ENCODE measurements around the gene BOD1L1. TPM values are rescaled to one million over a fixed set of nuclear protein-coding genes. Genes with fewer than 3 reads are reported as not detected.
A peak's percentile ranks its signal among the peaks of the same experiment; 100 is the strongest.

Gene BOD1L1
- total and polyA plus RNA-seq, 2 donors (not counting 1 experiment from before 2014, with no cell fraction given) = 20.2 to 109 TPM

GRCh38 chr4:13530823-13531624 is 96.5 kb downstream of the BOD1L1 start:
- intact Hi-C loops (cut with micrococcal nuclease) = no loop called here
- 5% methylated on average over 25 of the region's 35 CpGs for WGBS (ENCODE audit: insufficient coverage)
- ChIA-PET POLR2A (no interaction called here), CTCF (interaction anchor here (2.3 kb wide), 1 partner anchor 13 kb away, joined by 8 read pairs; the partner anchor contains the start of gene NKX3-2)
- Histone ChIP-seq H3K27me3 (replicated peaks in 1 of 4; ENCODE audit: control extremely low read depth in 1 of 4, control insufficient read depth in 3 of 4, insufficient read depth in 4 of 4, low read length in 3 of 4) (peaks cover 0 to 98% (median 91%) of the 10 kb centered on the region in 4 experiments), H3K9ac (ENCODE audit: low read length) (no peak overlapping the region), H4K20me1 (ENCODE audit: control insufficient read depth, insufficient read depth, low read length, poor library complexity, severe bottlenecking) (no peaks in the 10 kb centered on the region), H3K4me1 (ENCODE audit: control insufficient read depth in 2 of 2, insufficient read depth in 2 of 2, low read length in 2 of 2) (peaks cover 37 to 57% of the 10 kb centered on the region in 2 donors), H3K4me3 (ENCODE audit: control extremely low read depth in 1 of 5, extremely low read depth in 1 of 5, insufficient read depth in 1 of 5, low read depth in 2 of 5, low read length in 4 of 5) (no peak overlapping the region), H3K27ac (ENCODE audit: low read length in 2 of 2) (no peak overlapping the region), H3K36me3 (replicated peaks in 1 of 2; ENCODE audit: control extremely low read depth in 1 of 2, control insufficient read depth in 1 of 2, extremely low read depth in 1 of 2, insufficient read depth in 2 of 2, low read length in 1 of 2) (no peaks in the 10 kb centered on the region), H3K79me2 (ENCODE audit: control insufficient read depth, insufficient read depth, low read length) (no peaks in the 10 kb centered on the region), H3K4me2 (replicated peaks; ENCODE audit: low read depth, low read length, poor library complexity, severe bottlenecking) (no peak overlapping the region), H2AFZ (ENCODE audit: insufficient read depth, low read depth, low read length, poor library complexity, severe bottlenecking) (no peak overlapping the region), H3K9me3 (ENCODE audit: control extremely low read depth in 1 of 3, control insufficient read depth in 2 of 3, insufficient read depth in 1 of 3, low read length in 2 of 3) (peaks cover 0 to 65% (median 10%) of the 10 kb centered on the region in 3 donors)
- Mint-ChIP-seq H3K4me3 (no peak overlapping the region), H3K9me3 (ENCODE audit: insufficient read depth) (no peaks in the 10 kb centered on the region), H3K27ac (no peak overlapping the region), H3K4me1 (peaks cover 24% of the 10 kb centered on the region), H3K27me3 (peaks cover 82% of the 10 kb centered on the region)
- ATAC-seq (ENCODE audit: low read depth) = no peak
- DNase-seq = peak; percentile 37
- TF ChIP-seq EZH2 (IDR thresholded peaks at IDR 0.05; ENCODE audit: borderline replicate concordance, insufficient read depth, low read depth, low read length, poor library complexity, severe bottlenecking) (no peak), CTCF (IDR thresholded peaks at IDR 0.05) (no peak)

Measured in B cell (primary cell).